Brain microvascular endothelial cell (primary cell): ENCODE results near the gene OPRPN.

ENCODE experiments used
- DNase-seq: peaks from one replicate; pipeline ENCODE4 v3.0.0-alpha.2; 2020
- H3K27ac ChIP-seq: fragments of 250-450 bp; sonication (Bioruptor Pico); 2 replicates; pipeline ENCODE4 v1.5.1; 2020; ENCODE audit warnings: mild to moderate bottlenecking, moderate library complexity
- H3K27me3 ChIP-seq: fragments of 250-450 bp; sonication (Bioruptor Pico); replicated peaks from 2 replicates; pipeline ENCODE4 v1.5.1; 2020; ENCODE audit warnings: mild to moderate bottlenecking
- H3K36me3 ChIP-seq: fragments of 250-450 bp; sonication (Bioruptor Pico); replicated peaks from 2 replicates; pipeline ENCODE4 v1.5.1; 2020; ENCODE audit warnings: mild to moderate bottlenecking
- H3K4me3 ChIP-seq: 2 replicates; pipeline ENCODE4 v1.5.1; 2011; ENCODE audit warnings: low read depth, mild to moderate bottlenecking, control low read depth, low read length, moderate library complexity
- in situ Hi-C: cut with HindIII; loops from 2 replicates; pipeline ENCODE4 v1.10.0; 2017; ENCODE audit warnings: low sequenced_read_pairs, low pct_ligation_motif_present
- TF ChIP-seq, protein P1 (sequence below): IDR thresholded peaks from 2 replicates; pipeline ENCODE4 v1.5.1; 2011; ENCODE audit warnings: low read depth, mild to moderate bottlenecking, moderate library complexity, low read length, control low read depth, inconsistent platforms; ENCODE audit errors: missing control alignments

The OPRPN gene

DNA sequence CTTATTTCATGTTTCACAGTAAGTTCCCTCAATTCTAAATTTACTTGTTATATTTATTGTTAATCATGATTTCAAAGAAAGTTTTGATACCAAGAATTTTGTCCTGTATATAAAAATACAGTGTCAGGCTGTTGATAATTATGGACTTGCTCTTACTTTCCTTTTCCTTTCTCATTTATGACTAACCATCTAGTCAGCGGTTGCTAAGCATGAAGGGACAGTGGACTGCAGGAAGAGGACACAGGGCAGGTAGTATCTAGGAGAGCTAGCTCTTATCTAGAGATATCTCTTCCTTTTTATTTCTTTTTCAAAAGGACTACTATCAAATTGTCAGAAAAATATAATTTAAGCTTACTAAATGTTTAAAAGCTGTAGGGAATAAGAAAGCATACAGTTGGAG, 1.6 kb downstream of the OPRPN start:
- Histone ChIP-seq H3K4me3 (no peak overlapping the region), H3K27me3 (no peaks in the 10 kb centered on the region), H3K27ac (no peak overlapping the region), H3K36me3 (no peaks in the 10 kb centered on the region)
- DNase-seq = no peak
- in situ Hi-C loops = no loop called here
- TF ChIP-seq, protein P1, sequence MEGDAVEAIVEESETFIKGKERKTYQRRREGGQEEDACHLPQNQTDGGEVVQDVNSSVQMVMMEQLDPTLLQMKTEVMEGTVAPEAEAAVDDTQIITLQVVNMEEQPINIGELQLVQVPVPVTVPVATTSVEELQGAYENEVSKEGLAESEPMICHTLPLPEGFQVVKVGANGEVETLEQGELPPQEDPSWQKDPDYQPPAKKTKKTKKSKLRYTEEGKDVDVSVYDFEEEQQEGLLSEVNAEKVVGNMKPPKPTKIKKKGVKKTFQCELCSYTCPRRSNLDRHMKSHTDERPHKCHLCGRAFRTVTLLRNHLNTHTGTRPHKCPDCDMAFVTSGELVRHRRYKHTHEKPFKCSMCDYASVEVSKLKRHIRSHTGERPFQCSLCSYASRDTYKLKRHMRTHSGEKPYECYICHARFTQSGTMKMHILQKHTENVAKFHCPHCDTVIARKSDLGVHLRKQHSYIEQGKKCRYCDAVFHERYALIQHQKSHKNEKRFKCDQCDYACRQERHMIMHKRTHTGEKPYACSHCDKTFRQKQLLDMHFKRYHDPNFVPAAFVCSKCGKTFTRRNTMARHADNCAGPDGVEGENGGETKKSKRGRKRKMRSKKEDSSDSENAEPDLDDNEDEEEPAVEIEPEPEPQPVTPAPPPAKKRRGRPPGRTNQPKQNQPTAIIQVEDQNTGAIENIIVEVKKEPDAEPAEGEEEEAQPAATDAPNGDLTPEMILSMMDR = no peak

- TF ChIP-seq, protein P1 = no peak
- no peak overlapping the region for H3K4me3 ChIP-seq
- DNase-seq = no peak
- in situ Hi-C loops = no loop called here
- H3K27me3 ChIP-seq = no peaks in the 10 kb centered on the region
- H3K36me3 ChIP-seq = no peaks in the 10 kb centered on the region
- no peak overlapping the region for H3K27ac ChIP-seq
These were observed 5.0 kb downstream of the OPRPN start for GRCh38 chr4:70402762-70403161.

GRCh38 chr4:70405765-70406164, 8.0 kb downstream of the OPRPN start:
- TF ChIP-seq, protein P1 = no peak
- in situ Hi-C loops = no loop called here
- H3K36me3 ChIP-seq = no peaks in the 10 kb centered on the region

GRCh38 chr4:70425306-70425705, 27.6 kb downstream of the OPRPN start:
- Histone ChIP-seq H3K27ac (no peak overlapping the region), H3K4me3 (no peak overlapping the region), H3K27me3 (no peaks in the 10 kb centered on the region), H3K36me3 (no peaks in the 10 kb centered on the region)
- no peak for DNase-seq
- TF ChIP-seq, protein P1 = no peak
- in situ Hi-C loops = no loop called here

More at GRCh38 chr4:70405765-70406164, 8.0 kb downstream of the OPRPN start:
- no peaks in the 10 kb centered on the region for H3K27me3 ChIP-seq
- DNase-seq = no peak
- no peak overlapping the region for H3K27ac ChIP-seq
- H3K4me3 ChIP-seq = no peak overlapping the region

GRCh38 chr4:70426789-70427188, 29.0 kb downstream of the OPRPN start:
- no peak overlapping the region for H3K27ac ChIP-seq
- in situ Hi-C loops = no loop called here
- TF ChIP-seq, protein P1 = no peak
- H3K4me3 ChIP-seq = no peak overlapping the region
- no peaks in the 10 kb centered on the region for H3K36me3 ChIP-seq
- DNase-seq = no peak
- no peaks in the 10 kb centered on the region for H3K27me3 ChIP-seq

- Histone ChIP-seq H3K27me3 (no peaks in the 10 kb centered on the region), H3K27ac (no peak overlapping the region), H3K36me3 (no peaks in the 10 kb centered on the region), H3K4me3 (no peak overlapping the region)
- in situ Hi-C loops = no loop called here
- TF ChIP-seq, protein P1 = no peak
- DNase-seq = no peak
These were observed 39.5 kb downstream of the OPRPN start for GRCh38 chr4:70437197-70437596.
